ENCODE measurements around the gene ENAH.

The ENAH gene

DNA sequence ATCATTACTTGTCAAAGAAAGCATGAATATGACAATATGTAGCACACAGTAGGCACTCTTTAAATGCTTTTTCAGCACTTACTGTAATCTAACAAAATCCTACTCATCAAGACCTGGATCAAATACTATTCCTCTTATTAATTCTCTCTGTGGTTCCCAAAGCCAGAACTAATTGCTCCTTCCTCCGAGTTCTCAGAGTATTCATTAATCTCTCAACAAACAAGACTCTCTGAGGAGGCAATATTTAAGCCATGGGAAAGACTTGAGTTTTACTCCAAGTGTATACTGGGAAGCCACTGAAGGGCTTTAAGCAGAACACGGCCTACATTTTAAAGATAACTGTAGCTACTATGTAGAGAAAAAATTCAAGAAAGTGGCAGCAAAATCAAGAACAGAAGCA is 79.7 kb downstream of the ENAH start:
- in situ Hi-C loops (cut with MboI; ENCODE audit: low sequenced_read_pairs): no loop called here

- in situ Hi-C loops (cut with MboI; ENCODE audit: low sequenced_read_pairs): no loop called here
These were observed 80.5 kb downstream of the ENAH start for GRCh38 chr1:225572422-225572821.

DNA sequence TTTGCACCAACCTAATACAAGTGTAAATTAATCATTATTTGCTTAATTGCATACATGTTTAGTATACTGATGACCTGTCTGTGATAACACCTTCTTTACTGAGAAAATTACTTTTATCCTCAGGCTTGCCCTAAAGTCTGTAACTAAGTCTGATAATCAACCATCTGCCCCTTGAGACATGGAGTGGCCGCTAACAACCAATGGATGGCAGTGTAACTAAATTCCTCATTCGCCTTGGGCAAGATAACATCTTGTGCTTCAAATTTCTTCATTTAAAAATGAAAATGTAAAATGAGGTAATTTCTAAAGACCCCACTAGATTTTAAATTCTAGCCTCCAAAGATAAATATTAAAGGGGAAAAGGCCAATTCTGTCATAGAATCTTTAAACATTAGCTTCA is 85.1 kb downstream of the ENAH start:
- in situ Hi-C loops (cut with MboI; ENCODE audit: low sequenced_read_pairs): no loop called here

DNA sequence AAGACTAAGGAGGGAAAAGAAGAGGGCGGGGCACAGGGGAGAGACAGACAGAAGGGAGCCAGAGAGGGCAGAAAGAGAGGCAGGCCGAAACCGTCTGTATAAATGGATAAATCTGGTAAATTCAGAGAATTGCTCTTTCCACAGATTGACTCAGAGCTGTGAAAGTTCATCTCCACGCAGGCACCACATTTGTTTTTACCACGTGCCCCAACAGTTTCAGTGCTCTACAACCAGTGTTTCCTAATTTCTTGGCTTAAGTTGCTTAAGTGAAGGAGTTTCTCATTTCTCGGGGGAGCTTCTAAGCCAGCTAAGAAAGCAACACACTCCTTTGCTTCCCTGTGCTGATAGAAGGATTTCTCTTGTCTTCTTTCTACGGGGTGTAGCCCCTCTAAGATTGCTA is 87.1 kb downstream of the ENAH start:
- in situ Hi-C loops (cut with MboI; ENCODE audit: low sequenced_read_pairs): no loop called here

DNA sequence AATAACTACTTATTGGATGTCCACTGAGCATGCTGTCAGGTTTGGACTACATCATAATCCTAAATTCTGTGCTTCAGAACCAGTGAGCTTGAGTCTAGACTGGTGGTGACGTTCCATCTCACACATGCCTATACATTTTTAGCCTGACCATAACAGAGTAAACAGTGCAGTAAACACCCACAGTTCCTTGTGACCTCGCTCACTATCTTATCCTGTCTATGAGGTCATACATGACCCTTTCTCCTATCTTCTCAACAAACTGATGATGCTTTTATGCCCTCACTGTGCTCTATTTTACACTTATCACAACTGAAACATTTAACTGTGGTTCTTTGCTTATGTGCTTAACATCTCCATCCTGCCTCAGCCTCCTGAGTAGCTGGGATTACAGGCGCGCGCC is 91.2 kb downstream of the ENAH start:
- in situ Hi-C loops (cut with MboI; ENCODE audit: low sequenced_read_pairs): no loop called here

DNA sequence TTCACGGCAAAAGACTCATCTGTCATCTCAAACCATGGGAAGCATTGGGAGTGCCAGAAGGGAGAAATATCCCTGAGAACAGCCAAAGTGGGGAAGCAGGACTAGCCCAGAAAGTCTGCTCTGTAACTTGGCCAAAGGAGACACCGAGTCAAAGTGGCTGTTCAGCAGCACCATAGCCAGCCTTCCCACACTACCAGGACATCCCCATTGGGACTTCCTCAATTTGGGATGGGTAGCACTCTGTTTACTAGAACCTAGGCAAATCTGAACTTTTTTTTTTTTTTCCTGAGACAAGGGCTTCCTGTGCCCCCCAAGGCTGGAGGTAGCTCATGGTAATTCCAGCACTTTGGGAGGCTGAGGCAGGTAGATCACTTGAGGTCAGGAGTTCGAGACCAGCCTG is 93.0 kb downstream of the ENAH start:
- in situ Hi-C loops (cut with MboI; ENCODE audit: low sequenced_read_pairs): no loop called here

GRCh38 chr1:225559326-225559725 is 93.6 kb downstream of the ENAH start:
- in situ Hi-C loops (cut with MboI; ENCODE audit: low sequenced_read_pairs): no loop called here

- in situ Hi-C loops (cut with MboI; ENCODE audit: low sequenced_read_pairs): no loop called here
These were observed 96.2 kb downstream of the ENAH start for GRCh38 chr1:225556694-225557093.

- in situ Hi-C loops (cut with MboI; ENCODE audit: low sequenced_read_pairs): no loop called here
These were observed 97.1 kb downstream of the ENAH start for GRCh38 chr1:225555821-225556220.

GRCh38 chr1:225554216-225554812 is 98.6 kb downstream of the ENAH start:
- in situ Hi-C loops (cut with MboI; ENCODE audit: low sequenced_read_pairs): no loop called here

GRCh38 chr1:225549821-225550220 is 103.1 kb downstream of the ENAH start:
- in situ Hi-C loops (cut with MboI; ENCODE audit: low sequenced_read_pairs): no loop called here

DNA sequence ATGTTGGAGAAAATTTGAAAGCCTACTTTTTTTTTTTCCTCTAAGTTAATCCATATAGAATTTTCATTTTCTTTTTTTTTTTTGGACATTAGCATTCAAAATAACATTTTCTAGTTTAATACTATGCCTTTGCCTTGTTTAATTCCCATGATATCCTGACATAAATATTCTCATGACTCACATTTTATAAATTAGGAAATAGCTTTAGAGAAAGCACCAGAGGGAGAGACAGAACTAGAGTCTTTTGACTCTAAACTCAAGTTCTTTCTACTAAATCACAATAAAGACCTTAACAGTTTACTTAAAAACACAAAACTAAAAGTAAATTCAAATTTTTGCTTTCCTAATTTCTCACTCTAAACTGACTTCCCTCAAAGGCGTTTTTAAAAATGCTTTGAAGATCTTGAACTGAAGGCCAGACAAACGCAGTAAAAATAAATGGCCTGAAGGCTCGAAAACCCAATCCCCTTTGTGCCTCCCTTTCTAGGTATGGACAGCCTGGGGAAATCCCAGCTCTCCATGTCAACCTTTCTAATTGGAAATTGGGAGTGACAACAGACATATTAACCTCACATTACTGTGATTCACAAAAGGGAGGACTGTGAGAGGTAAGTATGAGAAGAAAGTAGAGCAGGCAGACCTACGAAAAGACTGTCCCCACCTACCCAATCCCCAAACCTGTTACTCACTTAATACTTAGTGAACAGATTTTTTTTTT is 104.6 kb downstream of the ENAH start:
- in situ Hi-C loops (cut with MboI; ENCODE audit: low sequenced_read_pairs): no loop called here

DNA sequence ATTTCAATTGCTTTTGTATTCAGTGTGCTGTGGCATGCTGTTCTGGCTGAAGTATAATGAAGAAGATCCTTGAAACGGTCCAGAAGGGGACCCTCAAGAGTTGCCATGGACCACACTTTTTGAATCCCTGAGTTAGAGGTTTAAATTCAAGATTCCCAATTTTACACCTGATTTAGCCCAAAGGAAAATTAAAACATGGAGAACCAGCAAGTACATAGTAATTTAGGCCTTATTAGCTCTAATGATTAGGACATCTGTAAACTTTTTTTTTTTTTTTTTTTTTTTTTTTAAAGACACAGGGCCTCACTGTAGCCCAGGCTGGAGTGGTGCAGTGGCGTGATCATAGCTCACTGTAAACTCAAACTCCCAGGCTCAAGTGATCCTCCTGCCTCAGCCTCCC is 107.3 kb downstream of the ENAH start:
- in situ Hi-C loops (cut with MboI; ENCODE audit: low sequenced_read_pairs): no loop called here

- in situ Hi-C loops (cut with MboI; ENCODE audit: low sequenced_read_pairs): no loop called here
These were observed 108.0 kb downstream of the ENAH start for GRCh38 chr1:225544924-225545323.

DNA sequence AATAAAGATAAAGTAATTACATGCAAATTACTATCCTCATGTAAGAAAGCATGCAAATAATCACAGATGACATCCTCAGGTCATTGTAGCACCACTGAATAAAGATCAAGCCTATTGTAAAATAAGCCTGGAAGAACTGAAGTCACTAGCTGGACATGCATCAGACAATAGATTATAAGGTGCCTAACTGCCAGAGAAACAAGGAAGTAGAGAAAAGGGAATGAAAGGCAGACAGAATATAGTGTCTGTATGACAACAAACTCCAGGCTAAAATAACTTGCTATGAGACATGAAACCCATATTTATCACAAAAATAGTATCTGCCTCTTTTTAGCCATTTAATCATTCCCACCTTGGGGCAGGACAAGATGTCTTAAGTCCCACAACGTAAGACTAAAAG is 108.7 kb downstream of the ENAH start:
- in situ Hi-C loops (cut with MboI; ENCODE audit: low sequenced_read_pairs): no loop called here

DNA sequence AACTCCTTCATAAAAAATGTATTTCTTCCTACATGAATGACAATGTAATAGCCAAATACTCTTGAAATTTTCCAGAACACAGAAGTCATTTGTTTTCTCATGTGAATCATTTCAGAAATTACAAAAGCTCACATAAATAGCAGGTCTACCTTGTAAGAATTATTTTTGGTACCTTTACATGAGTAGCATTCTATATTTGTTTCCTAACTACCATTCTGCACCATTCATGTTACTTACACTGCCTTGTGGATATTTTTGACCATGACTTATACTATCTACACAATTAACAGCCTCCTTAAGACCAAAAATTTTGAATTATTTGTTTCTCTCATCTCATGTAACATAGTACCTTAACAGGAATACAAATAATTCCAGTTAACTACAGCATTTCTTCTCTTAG is 109.6 kb downstream of the ENAH start:
- in situ Hi-C loops (cut with MboI; ENCODE audit: low sequenced_read_pairs): no loop called here

DNA sequence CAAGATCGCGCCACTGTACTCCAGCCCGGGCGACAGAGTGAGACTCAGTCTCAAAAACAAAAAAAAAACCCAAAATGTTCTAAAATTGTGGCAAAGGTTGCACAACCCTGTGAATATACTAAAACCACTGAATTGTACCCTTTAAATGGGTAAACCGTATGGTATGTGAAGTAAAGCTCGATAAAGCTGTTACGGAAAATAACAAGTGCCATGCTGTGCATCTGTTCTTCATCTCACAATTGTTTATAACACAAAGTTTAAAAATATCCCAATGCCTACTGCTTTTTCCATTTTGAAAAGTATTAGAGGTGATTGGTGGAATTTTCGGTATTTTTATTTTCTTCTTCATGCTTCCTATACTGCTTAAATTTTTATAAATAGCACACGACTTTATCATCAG is 111.5 kb downstream of the ENAH start:
- in situ Hi-C loops (cut with MboI; ENCODE audit: low sequenced_read_pairs): no loop called here

DNA sequence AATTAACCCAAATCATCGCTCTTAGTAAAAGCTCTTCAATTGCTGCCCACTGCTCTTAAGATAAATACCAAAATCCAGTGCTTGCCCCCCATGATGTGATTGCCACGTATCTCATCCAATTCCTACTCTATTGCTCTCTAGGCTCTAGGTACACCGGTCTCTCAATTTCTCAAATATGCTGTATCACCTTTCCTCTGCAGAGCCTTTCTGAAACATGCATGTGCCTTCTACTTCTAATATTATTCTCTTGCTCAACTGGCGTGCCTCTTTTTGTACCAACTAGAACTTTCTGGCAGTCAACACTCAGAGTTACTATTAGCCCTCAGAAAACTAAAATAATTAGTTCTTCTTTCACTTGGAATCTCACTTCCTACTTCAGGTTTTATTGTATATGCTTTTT is 113.3 kb downstream of the ENAH start:
- in situ Hi-C loops (cut with MboI; ENCODE audit: low sequenced_read_pairs): no loop called here

DNA sequence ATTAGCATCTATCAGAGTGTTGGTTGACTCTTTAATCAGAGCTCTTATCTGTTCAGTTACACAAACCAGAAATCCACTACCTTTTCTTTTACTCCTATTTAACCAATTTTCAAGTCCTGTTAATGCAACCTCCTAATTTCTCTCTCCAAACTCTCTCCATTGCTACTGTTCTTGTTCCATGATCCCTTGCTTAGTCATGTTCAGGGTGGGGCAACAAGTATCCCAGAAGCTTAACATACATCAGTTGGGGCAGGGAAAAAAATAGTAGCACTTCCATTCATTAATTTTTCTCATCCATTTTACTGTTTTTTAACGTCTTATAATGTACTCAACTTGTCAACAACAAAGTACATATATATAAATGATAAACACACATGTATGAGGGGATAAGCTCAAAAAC is 113.9 kb downstream of the ENAH start:
- in situ Hi-C loops (cut with MboI; ENCODE audit: low sequenced_read_pairs): no loop called here

GRCh38 chr1:225537554-225538251 is 115.2 kb downstream of the ENAH start:
- in situ Hi-C loops (cut with MboI; ENCODE audit: low sequenced_read_pairs): no loop called here

DNA sequence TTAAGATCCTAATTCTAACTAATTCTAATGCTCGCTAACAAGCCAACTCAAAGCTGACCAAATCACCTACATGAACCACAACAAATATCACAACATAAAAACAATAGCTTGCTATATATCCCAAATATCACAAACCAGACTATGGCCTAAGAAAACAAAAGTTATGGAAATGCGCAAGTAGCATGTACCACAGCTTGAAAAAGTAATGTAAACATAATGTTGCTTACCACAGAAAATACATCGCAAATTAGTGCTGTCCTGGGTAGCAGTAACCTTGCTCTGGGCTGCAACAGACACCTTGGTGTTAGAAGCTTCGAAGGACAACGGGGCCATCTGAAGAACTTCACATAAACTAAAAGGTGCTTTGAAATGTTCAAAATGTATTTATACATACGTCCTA is 117.6 kb downstream of the ENAH start:
- in situ Hi-C loops (cut with MboI; ENCODE audit: low sequenced_read_pairs): no loop called here

GRCh38 chr1:225534772-225535171 is 118.2 kb downstream of the ENAH start:
- in situ Hi-C loops (cut with MboI; ENCODE audit: low sequenced_read_pairs): no loop called here

Measured in HL-60/S4 (cell line).